ENCODE results near the gene MS4A10.

The MS4A10 gene

GRCh38 chr11:60788401-60789125 lies 3.4 kb downstream of the MS4A10 start:
- DNase-seq, result no peak

- no peak for DNase-seq
These were observed 5.6 kb downstream of the MS4A10 start for GRCh38 chr11:60790726-60791125.

DNA sequence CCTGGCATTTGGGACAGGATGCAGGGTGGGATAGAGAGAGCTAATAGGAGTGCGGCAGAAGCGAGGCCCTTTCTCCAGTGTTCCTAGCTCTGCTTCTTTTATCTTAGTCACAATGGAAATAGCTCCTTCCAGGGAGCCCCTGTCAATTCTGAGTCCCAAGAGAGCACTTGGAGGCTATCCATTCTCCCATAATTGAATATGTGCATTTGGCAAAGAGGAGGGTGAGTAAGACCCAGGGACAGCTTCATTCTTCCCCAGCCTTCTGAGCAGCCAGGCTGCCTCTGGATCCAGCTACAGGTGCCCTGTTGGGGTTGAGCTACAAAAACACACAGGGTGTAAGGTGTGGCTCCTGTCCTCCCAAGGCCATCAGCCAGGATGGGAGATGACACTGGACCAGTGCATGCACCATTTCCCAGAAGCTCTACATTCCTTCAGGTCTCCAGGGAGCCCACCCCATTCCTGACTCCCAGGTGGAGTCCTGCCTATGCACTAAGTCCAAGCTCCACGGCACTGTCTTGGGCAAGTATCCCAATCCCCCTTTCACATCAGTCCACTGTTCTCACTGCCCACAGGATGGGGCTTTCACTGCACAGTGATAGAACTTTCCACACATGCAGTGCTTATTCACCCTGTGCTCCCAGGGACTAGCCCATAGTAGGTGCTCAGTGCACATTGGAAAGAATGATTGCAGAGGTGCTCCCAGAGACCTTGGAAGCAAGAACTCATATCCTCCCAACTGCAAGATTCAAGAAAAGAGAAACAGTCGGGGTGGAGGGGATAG lies 6.2 kb downstream of the MS4A10 start:
- no peak for DNase-seq

DNA sequence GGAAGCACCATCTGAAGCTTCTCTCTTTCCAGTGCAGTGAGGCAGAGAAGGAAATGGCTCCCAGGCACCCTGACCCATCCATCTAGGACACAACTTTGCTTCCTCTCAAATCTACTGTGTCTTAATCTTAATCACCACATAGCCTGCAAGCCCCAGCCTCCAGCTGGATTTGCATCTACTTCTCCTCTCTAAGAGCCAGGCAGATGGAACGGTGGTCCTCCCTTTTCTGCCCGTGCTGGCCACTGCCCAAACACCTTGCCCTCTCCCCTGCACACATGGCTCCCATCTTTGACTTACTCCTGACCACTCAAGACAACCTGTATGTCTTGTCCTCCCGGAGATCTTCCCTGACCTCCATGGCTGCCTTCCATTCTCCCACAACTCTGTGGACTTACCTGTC lies 7.4 kb downstream of the MS4A10 start:
- no peak for DNase-seq

DNA sequence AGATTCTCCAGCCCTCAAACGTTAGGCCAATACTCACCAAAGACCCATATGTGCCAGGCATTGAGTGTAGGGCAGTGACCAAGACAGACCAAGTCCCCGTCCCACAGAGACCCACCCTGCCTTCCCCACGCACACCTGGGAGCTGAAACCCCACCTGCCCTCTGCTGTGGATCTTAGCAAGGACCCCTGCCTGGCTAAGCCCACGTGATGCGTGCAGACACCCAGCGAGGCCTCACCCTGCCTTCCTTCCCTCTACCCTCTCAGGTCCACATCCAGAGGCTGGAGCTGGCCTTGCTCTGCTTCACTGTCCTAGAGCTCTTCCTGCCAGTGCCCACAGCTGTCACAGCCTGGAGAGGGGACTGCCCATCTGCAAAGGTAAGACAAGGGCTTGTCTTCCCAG lies 10.2 kb downstream of the MS4A10 start:
- no peak for DNase-seq

- no peak for DNase-seq
These were observed 12.9 kb downstream of the MS4A10 start for GRCh38 chr11:60797846-60798630.

DNA sequence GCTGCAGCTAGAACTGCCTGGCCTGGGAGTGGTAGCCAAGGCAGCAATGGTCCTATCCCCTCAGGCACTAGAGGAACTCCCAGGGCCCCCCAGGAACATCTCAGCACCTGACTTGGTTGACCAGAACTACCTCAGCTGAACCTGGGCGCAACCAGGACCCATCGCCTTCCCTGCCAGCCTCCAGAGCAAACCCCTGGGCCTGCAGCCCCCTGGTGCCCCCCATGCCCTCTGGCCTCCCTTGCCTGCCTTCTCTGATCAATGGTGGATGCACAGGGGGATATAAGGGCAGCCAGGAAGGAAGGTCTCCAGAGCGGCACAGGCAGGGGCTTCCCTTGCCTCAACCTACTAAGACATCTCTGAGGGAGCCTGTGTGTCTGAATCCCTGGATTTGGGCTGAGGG lies 13.5 kb downstream of the MS4A10 start:
- no peak for DNase-seq

GRCh38 chr11:60801194-60801593 lies 16.1 kb downstream of the MS4A10 start:
- no peak for DNase-seq

- DNase-seq, result no peak
These were observed 18.3 kb downstream of the MS4A10 start for GRCh38 chr11:60803273-60803936.

- no peak for DNase-seq
These were observed 24.1 kb downstream of the MS4A10 start for GRCh38 chr11:60809249-60809648.

- no peak for DNase-seq
These were observed 24.6 kb downstream of the MS4A10 start for GRCh38 chr11:60809691-60810090.

GRCh38 chr11:60810151-60810550 lies 25.0 kb downstream of the MS4A10 start:
- DNase-seq, result no peak

GRCh38 chr11:60810569-60810968 lies 25.4 kb downstream of the MS4A10 start:
- no peak for DNase-seq

DNA sequence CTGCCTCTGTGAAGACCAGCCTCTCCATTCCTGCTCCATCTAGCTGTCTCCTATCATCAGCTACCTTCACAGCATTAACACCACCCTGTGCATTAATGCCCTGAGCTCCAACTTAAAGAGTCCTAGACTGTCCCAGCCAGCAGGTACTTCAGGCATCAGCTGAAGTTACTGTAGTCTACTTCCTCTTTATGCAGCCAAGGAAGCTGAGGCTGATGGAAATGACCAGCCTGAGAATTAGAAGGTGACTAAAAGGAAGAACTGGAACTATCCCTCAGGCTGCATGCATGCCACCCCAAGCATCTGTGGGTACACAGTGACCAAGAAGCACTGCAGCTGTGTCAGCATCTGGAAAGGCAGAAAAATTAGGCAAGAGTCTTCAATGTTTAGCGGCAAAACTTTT lies 28.2 kb downstream of the MS4A10 start:
- no peak for DNase-seq

DNA sequence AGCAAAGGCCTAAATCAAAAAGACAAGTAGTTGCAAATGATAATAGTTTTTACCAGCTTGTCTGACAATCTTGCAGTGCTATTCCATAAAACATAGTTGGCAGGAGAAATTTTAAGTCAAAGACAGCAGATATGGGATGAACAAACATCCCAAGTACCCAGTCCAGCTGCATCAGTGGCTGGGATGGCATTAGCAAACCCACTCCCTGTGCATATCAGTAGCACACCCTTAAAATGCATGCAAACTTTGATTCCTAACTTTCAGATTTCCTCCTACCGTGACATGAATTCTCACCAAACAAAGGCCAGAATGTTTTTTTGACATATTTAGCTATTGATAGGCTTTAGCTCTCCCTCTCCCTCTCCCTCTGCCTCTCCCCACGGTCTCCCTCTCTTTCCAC lies 29.0 kb downstream of the MS4A10 start:
- DNase-seq, result no peak

- no peak for DNase-seq
These were observed 31.5 kb downstream of the MS4A10 start for GRCh38 chr11:60816590-60817157.

- no peak for DNase-seq
These were observed 32.9 kb downstream of the MS4A10 start for GRCh38 chr11:60818057-60818456.

DNA sequence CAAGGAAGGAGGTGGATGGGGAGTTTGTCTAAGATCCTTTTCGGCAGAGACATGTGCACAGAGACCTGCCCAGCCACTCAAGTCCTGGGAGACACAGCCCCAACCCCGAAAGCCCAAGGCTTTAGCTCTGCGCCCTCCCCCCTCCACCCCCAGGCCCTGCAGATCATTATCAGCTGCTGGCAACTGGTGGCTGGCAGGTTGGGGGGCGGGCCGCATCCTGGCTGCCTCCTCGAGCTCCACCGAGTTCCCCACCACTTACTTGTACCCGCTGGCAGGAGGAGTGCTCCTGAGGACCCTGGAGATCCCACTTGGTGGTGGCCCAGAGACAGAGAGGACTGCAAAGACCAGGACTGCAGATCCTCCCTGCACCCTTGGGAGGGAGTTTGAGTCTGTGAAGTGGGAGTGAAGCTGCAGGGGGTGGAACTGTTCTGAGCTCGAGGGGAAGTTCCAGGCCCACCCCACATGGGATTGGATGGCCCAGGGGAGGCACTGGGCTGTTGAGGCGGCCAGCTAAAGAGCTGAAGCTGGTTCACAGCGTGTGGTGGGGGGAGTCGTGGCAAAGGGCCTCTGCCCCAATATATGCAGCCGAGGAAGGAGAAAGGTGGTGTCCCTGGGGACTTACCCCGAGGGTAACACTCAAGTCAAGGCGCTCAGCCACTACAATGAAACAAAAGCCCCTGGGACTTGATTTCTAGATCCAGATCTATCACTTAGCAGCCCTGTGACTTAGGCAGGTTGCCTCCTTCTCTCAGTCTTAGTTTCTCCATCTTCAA lies 36.9 kb downstream of the MS4A10 start:
- DNase-seq, result no peak

DNA sequence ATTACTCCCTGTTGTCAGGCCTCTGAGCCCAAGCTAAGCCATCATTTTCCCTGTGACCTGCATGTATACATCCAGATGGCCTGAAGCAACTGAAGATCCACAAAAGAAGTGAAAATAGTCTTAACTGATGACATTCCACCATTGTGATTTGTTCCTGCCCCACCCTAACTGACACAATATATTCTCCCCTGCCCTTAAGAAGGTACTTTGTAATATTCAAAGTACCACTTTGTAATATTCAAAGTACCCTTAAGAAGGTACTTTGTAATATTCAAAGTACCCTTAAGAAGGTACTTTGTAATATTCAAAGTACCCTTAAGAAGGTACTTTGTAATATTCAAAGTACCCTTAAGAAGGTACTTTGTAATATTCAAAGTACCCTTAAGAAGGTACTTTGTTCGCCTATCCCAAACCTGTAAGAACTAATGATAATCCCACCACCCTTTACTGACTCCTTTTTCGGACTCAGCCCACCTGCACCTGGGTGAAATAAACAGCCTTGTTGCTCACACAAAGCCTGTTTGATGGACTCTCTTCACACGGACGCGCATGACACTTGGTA lies 38.7 kb downstream of the MS4A10 start:
- DNase-seq, result peak; percentile 13 to 43

- no peak for DNase-seq
These were observed 40.0 kb downstream of the MS4A10 start for GRCh38 chr11:60825118-60825517.

GRCh38 chr11:60825790-60826189 lies 40.7 kb downstream of the MS4A10 start:
- no peak for DNase-seq
